Hypothalamus (tissue), 51 donors: Measurements from ENCODE around the gene ECSIT.

ENCODE experiments used
- DNase-seq, 51 donors: peaks; one replicate each; lab custom pipeline; 2025; lab: John Stamatoyannopoulos, UW

ECSIT gene

GRCh38 chr19:11551603-11552235, 22.8 kb upstream of the ECSIT start:
- peak in 1 of 51 donors; percentile 7 for DNase-seq

- DNase-seq = no peak
These were observed 21.3 kb upstream of the ECSIT start for GRCh38 chr19:11550265-11550664.

- DNase-seq = no peak
These were observed 20.5 kb upstream of the ECSIT start for GRCh38 chr19:11549386-11549953.

- no peak for DNase-seq
These were observed 19.2 kb upstream of the ECSIT start for GRCh38 chr19:11547929-11548700.

- no peak for DNase-seq
These were observed 12.3 kb upstream of the ECSIT start for GRCh38 chr19:11541238-11541637.

- DNase-seq = no peak
These were observed 11.7 kb upstream of the ECSIT start for GRCh38 chr19:11540645-11541044.

GRCh38 chr19:11539495-11540365, 10.8 kb upstream of the ECSIT start:
- no peak for DNase-seq

- no peak for DNase-seq
These were observed 9.5 kb upstream of the ECSIT start, which contains the start of gene CNN1 for GRCh38 chr19:11538232-11539036. TSS of gene CNN1 (plus strand) at chr19:11538851. CDS start at chr19:11538928, 77 bp downstream.

GRCh38 chr19:11535792-11536595, 7.1 kb upstream of the ECSIT start:
- DNase-seq = peak; percentile 25 to 93 (median 79)

- DNase-seq = no peak
These were observed 6.0 kb upstream of the ECSIT start for GRCh38 chr19:11534948-11535347.

- DNase-seq = no peak
These were observed 5.6 kb upstream of the ECSIT start for GRCh38 chr19:11534538-11534937.

- peak; percentile 24 to 95 (median 82) for DNase-seq
These were observed 1.5 kb upstream of the ECSIT start for GRCh38 chr19:11530432-11530831.

- no peak for DNase-seq
These were observed 9.8 kb downstream of the ECSIT start for GRCh38 chr19:11519138-11519537.

- DNase-seq = no peak
These were observed 15.0 kb downstream of the ECSIT start for GRCh38 chr19:11513946-11514345.

- no peak for DNase-seq
These were observed 18.5 kb downstream of the ECSIT start for GRCh38 chr19:11510444-11510843.

GRCh38 chr19:11507370-11508078, 21.4 kb downstream of the ECSIT start:
- DNase-seq = no peak

GRCh38 chr19:11506967-11507366, 22.0 kb downstream of the ECSIT start:
- DNase-seq = no peak

GRCh38 chr19:11506101-11506555, 22.8 kb downstream of the ECSIT start:
- peak in 9 of 51 donors; percentile 57 to 80 (median 65) for DNase-seq
